GM21528 (cell line): Measurements from ENCODE around the gene LDB1.

Source experiments
- ATAC-seq: cut with Tn5 transposase; IDR thresholded peaks from one replicate; pipeline ENCODE4 v1.9.1; 2021; ENCODE audit warnings: mild to moderate bottlenecking, moderate library complexity; ENCODE audit not compliant: unreplicated experiment, low FRiP score

The LDB1 gene

DNA sequence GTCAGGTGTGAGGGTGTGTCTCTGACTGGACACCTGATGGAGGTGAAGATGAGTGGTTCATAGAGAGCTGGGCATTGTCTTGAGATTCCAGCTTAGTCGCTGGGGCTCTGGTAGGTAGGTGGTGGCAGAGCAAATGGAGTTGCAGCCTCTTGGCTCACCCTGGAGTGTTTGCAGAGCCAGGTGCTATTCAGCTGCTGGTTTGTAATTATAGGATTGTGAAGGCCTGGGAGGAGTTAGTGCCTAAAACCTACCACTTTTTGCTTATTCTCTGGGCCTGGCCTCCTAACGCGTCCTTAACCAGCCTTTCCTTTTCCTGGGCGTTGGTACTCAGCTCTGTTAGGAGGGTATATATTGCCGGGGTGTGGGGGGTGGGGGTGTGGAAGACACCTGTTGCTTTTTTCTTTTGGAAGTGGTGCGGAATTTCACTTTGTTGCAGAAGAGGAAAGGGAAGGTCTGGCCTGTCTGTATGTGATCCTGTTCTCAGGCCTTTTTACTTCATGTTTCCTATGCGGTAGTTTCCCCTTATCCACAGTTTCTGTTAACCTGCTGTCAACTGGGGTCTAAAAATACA, 15.9 kb upstream of the LDB1 start:
- ATAC-seq = no peak

DNA sequence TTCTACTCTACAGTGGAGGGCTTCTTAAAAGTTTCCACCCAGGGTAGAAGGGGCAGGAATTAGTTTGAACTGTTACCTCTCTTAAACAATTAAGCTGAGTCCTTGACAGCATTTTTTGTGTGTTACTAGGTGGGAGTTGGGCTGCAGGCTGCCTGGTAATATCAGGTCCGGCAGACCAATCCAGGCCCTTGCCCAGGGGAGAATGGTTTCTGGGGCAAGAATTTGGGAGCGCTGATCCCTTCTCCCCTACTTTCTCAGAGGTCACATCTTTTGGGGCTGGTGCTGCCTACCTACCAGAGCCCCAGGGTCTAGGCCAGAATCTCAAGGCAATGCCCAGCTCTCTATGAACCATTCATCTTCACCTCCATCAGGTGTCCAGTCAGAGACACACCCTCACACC, 14.2 kb upstream of the LDB1 start:
- ATAC-seq = no peak

DNA sequence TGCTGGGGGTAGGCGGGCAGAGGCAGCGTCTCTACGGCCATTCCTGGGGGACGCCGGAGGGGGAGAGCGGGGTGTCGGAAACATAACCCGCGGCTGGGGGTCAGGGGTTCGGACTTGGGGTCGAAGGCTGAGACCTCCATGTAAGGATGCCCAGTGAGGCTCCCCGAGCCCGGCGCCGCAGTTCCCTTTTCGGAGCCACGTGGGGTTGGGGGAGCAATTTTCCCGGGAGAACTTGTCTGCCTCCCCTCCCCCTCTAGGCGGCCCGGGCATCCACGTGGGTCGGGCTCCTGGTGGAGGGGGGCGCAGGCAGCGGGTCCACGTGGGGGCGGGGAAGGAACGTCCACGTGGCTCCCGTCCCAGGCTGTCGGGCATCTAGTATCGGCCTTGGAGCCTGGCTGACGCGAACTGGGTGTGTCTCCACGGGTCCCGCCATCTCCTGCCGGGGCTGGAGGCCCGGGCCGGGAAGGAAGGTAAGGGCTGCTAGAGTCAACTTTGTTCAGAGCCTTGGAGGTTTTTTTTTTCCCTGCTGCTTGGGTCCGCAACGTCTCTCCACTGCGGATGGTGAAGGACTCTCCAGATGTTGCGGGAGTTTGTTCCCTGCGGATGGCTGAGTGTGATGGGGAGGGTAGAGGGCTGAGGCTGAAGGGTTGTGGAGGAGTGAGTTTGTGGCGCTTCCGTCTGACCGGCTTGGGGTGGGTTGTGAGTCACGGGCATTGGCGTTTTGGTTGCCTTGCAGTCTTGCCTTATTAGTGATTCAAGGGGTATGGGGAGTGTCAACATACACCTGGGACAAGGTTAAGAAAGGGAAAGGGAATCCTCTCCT, 13.4 kb upstream of the LDB1 start:
- ATAC-seq = peak; percentile 18

DNA sequence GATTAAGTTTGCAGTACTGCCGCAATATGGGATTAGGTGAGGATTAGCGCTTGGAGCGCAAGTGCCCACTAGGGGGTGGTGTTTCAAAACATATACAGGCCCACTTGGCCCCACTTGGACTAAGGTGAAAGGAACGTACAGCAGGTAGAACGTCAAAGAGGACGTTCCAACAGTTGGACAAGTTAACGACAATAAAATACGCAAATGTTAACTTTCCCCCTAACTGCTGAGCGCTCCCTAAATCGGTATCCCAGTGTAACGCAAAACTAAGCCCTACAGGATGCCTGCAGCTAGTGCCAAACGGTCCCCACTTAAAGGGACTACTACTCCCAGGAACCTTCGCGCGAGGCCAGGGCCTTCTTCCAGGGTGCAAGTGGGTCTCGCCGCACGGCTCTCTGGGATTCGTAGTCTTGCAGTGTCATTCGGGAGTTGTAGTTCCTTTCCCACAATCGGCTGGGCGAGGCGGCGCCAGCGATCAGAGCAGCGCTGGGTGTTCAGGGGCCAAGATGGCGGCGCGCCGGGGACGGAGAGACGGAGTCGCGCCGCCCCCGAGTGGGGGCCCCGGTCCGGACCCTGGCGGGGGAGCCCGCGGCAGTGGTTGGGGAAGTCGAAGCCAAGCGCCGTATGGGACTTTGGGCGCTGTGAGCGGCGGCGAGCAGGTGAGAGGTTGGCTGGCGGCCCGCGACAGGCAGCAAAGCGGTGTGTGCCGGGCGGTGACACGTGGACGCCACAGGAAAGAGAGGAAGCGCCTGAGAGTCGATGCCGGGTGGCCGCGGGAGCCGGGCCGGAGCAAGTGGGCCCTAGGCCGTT, 12.6 kb upstream of the LDB1 start, which contains the start of gene PPRC1:
Gene PPRC1, plus strand, starts transcription at position 478 of the 810 bp plus-strand sequence. Its CDS starts 29 bp downstream, at position 507.
- ATAC-seq = peak; percentile 92

DNA sequence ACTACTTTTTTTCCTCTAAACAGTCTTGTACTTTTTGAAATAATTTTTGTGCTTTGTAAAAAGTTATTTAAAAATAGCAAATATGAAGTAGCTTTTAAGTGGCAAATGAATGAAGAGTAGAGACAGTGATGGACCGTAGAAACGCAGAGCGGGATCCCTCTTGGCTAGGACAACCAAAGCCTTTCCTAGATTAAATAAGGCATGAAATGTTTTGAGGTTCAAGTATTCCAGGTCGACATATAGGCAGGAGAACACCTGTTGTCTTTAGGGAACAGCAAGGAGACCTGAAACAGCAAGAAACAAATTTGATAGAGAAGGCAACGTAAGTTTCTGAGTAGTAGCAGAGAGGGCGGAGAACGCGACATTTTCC, 12.0 kb upstream of the LDB1 start:
- ATAC-seq = no peak

DNA sequence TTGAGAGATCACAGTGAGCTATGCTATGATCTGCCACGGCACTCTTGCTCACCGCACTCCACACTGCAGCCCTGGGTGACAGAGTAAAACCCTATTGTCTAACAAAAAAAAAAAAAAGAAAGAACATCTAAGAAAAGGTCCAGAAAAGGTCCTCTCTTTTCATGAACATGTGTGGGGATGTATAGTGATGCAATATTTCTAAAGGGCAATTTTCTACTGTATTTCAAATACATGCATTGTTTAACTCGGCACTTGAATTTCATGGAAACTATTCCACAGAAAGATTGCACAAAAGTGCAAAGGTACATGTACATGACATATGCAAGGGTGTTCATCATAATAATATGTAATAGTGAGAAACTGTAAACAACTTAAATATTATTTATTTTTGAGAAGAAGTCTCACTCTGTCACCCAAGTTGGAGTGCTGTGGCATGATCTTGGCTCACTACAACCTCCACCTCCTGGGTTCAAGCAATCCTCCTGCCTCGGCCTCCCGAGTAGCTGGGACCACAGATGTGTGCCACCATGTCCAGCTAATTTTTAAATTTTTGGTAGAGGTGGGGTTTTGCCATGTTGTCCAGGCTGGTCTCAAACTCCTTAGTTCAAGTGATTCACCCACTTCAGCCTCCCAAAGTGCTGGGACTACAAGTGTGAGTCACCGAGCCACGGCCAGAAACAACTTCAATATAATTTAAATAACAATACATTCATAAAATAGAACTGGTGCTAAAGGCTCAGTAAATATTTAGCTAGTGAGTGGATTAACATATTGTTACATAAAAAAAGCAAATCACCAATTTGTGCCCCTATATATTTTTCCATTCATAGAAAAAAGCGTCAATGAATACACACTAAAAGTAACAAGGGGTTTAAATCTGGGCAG, 11.4 kb upstream of the LDB1 start:
- ATAC-seq = no peak

DNA sequence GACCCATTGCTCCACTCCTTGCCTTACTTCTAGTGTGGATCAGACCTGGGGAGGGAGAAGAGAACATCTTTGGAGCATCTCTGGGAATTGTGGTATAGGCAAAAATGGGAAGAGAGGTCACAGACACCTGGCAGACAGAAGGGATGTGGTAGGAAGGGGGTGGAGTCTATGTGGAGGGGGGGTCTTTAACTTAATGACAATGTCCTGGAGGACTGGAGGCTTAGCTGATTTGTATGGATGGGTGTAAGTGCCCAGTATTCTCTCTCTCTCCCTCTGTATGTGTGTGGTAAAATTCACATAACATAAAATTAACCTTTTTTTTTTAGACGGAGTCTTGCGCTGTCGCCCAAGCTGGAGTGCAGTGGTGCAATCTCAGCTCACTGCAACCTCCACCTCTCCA, 3.1 kb upstream of the LDB1 start:
- no peak for ATAC-seq

- no peak for ATAC-seq
Measured at GRCh38 chr10:102122450-102122849, 2.3 kb upstream of the LDB1 start.

GRCh38 chr10:102121739-102122372, 1.7 kb upstream of the LDB1 start:
- ATAC-seq = no peak

GRCh38 chr10:102120991-102121738, 997 bp upstream of the LDB1 start:
- no peak for ATAC-seq

DNA sequence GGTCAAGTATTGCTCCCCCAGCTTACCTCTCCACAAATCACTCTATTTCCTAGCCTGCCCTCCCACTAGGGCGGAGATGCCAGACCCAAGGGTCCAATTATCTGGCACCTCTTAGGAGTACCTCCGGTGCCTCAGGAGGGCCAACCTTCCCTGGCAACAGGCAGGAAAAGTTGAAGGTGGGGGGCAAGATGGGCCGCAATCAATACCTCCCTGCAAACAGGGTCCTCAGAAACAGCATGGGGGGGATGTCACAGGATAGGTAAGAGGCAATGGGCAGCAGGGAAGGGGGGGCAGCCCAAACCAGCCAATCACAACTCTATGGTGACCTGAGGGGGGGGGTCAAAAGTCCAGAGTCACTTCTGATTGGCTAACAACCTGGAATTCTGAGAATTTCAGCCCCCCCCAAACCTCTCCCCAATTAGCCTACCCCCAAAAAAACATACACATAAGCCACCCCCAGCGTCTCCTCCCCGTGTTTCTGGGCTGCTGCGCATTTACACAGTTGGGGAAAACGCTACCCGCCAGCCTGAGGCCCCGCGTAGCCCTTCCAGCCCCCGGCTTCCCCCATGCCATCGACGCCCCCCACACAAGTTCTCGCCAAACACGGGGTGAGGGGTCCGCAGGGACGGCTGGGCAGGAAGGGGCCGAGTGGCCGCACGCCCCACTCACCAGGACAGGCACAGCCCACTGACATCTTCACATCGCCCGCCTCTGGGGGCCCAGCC, 589 bp downstream of the LDB1 start:
- ATAC-seq = no peak

DNA sequence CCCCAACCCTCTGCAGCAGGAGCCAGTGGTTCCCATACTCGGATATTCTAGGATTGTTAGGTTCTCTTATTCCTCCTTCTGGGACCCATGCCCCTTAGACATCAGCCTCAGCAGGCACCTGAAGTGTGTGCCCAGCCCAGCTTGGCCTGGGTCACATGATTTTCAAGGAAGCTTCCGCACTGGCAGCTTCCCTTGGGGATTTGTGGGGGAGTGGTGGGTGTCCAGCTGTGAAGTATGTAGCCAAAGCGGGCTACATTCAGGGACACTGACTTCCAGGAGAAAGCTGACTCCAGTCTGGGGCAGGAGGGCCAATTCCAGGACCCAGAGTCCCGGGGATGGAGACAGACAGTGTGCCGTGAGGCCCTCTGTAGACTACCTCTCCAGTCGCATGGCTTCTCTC, 1.3 kb downstream of the LDB1 start:
- ATAC-seq = no peak

DNA sequence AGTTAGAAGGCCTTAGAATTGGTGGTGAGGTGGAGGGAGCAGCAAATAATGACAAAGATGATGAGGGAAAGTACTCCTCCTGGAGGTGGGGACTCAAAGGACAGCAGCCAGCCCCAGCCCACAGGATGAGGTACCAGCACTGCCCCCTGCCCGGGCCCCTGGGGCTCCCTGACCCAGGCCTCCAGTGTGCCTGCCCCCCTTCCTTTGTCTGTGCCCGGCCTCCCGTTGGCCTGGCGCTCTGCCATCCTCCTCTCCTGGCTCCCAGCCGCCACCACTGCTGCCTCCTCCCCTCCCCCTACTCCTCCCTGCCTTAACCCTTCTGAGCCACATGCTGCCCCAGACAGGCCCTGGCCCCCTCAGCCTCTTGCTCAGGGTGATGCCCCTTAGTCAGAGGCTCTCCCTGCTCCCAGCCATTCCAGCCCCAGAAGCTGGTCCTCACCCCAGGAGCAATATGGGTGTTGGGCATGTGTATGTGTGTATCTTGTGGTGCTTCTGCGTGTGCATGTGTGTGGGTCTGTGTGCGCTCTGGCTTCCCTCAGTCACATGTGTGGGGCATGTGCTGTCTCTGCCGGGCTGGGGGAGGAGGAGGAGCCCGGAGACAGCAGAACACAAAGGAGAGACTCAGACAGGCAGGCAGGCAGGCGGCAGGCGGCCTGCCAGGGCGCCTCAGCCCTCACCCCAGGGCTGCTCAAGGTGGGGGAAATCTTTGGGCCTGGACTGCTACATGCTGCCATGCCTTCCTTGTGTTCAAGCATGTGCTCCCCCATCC, 2.6 kb downstream of the LDB1 start:
- ATAC-seq = no peak

- ATAC-seq = no peak
Measured at GRCh38 chr10:102116656-102117055, 3.5 kb downstream of the LDB1 start.

- no peak for ATAC-seq
Measured at GRCh38 chr10:102115775-102116174, 4.4 kb downstream of the LDB1 start.

DNA sequence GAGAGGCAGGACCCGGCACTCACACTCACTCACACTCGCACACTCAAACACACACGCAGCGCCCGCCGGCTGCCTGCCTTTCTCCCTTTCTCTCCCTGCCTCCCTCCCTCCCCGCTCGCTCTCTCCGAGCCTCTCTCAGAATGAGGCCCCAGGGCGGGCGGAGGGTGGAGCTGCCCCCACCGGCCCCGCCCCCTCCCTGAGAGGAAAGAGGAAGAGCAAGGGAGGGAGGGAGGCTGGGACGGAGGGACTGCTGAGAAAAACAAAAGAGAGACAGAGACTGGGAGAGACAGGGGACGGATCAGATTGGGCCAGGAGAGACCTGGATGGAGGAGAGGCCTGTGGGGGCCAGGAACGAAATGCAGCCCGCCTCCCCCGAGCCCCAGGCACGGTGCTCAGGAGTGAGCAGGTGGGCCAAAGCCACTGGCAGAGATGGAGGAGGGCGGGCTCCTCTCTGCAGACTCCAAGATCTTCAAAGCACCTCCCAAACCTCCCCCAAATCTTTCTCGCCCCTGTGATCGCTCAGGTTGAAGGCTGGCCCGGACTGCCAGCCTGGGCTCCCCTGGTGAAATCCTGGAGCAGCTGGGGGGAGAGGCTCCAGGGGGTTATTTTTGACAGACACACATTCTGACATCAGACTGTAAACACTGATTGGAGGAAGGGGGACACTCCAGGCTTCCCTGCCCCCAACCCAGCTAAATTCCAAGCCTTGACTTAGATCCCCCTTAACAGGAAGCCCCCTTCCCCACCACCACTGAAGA, 5.1 kb downstream of the LDB1 start:
- ATAC-seq = peak; percentile 63
